ENCODE data around the gene MTMR8. TPM values are rescaled to one million over a fixed set of nuclear protein-coding genes. Genes with fewer than 3 reads are reported as not detected.

The MTMR8 gene
- total RNA-seq, 1 donor from 2014 or later: 13.0 TPM

DNA sequence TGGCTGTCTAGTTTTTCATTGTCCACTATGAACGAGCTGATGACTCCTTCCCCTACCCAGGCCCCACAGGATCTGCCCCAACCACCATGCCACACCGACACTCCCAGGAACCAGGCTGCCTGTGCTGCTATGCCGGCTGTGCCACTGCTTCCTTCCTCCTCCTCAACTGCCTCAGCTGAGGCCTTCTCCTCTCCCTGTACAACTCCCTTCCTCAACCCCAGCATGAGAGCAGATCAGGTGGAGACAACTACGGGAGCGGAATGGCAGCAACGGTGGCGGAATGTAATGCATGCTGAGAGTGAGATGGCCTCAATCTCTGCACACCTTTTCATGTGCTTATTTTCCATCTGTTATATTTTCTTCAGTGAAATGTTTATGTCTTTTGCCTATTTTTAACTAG is 88.5 kb downstream of the MTMR8 start:
- DNase-seq (ENCODE audit: low spot score): no peak

DNA sequence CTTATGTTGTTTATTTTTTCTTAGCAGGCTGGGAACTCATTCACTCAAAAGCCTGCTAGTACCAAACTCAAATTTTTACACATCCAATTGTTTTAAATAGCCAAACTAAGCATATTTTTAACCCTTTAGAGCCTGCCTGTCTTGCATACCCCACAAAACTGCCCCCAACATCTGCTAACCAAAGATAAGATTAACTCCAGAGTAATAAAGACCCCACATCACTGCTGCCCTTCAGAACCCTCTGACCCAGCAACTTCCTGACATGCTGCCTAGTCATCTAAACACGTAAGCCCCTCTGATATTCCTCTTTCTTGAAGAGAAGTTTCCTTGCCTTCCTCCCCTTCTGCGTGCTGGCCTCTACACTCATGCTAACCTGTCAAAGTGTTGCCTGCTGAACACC is 104.1 kb downstream of the MTMR8 start:
- DNase-seq (ENCODE audit: low spot score): no peak

DNA sequence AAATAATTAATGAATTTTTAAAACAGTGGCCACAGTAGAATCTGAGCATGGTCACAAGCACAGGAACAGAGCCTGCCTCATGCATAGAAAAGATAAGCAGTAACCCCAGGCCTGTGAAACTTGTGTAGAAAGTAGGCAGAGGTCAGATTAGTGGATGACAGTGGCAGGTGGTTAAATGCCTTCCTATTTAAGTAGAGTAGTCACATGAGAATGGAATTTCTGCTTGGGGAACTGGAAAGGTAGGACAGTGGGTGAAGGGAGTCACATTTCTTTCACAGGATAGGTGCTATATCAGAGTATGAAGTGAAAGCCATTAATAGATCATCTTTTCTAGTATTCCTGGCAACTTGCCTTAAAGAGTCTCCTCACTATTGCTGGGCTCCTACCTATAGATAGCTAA is 130.0 kb downstream of the MTMR8 start:
- no peak for DNase-seq (ENCODE audit: low spot score)

DNA sequence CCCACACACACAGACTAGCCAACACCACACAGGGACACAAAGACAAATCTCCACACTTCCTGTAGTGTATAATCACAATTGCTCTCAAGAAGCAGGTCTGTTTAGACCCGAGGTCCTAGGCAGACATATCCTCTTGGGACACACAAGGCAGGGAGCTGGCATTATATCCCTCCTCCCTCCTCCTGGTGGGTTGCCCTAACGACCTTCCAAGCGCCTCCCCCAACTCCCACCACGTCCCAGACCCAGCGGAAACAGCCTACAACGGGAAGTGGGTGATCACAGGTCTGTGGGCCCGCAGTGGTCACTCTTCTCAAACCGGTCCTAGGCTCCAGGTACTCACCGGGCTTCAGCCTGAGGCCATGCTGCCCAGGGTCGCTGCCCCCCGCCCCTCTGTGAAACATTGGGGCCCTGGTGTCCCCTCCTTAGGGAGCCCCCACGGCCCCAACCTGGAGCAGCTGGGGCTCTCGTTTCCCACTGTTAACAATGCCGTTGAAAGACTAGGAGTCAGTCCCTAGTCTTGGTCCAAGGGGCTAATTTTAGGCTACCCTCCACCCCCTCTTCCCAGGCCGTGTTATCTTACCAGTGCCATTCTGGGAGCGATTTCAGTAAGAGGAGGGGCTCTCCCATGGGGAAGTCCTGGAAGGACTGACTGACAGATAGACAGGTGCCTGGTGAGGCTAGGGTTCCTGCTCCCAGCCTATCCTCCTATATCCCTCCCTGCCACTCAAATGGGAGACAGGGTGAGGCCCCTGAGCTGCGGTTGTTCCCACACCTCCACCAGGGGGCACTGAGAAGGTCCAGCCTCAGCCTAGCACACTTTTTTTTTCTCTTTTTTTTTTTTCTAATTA is 164.9 kb downstream of the MTMR8 start, which contains the start of gene ASB12:
Gene ASB12, minus strand, starts transcription at position 485 of the 848 bp plus-strand sequence. CDS start 4,957 bp downstream, outside the sequence.
- DNase-seq (ENCODE audit: low spot score): no peak

GRCh38 chrX:64229154-64229553 is 166.1 kb downstream of the MTMR8 start:
- no peak for DNase-seq (ENCODE audit: low spot score)

Other genes with a start within 250 kb of the MTMR8 start
- gene AMER1, start 189.7 kb downstream of the MTMR8 start, total RNA-seq: 7.6 TPM
- gene ASB12, start 164.8 kb downstream of the MTMR8 start, total RNA-seq: 2.1 TPM